Endothelial cell of umbilical vein (primary cell): Measurements from ENCODE around the gene FARP2. TPM values are rescaled to one million over a fixed set of nuclear protein-coding genes. Genes with fewer than 3 reads are reported as not detected.

Source experiments
- BruUV-seq: library from RNA; stranded (reverse); fragments of 400-500 nt; replicated peaks from 2 replicates; lab custom pipeline; 2021; lab: Mats Ljungman, UMichigan
- CTCF ChIA-PET: fragments of 300-600, 350-600 bp; sonication (Branson Sonifier 250); formaldehyde crosslinking; loops from one replicate; lab custom pipeline; 2021; ENCODE audit warnings: antibody characterized with exemption, inconsistent platforms; lab: Charles Lee
- POLR2A ChIA-PET: fragments of 300-600, 350-600 bp; sonication (Branson Sonifier 250); formaldehyde crosslinking; loops from one replicate; lab custom pipeline; 2021; ENCODE audit warnings: antibody characterized with exemption, inconsistent platforms; lab: Charles Lee
- DNase-seq: peaks from one replicate; pipeline ENCODE4 v3.0.0-alpha.2; 2011; ENCODE audit warnings: low read depth, low spot score
- FAIRE-seq: peaks from 2 replicates; lab custom pipeline; 2011; peaks lifted over from hg19 to GRCh38; lab: Jason Lieb, UNC
- H2AFZ ChIP-seq: 2 replicates; pipeline ENCODE4 v1.6.0; 2012; ENCODE audit warnings: low read depth, low read length, control low read depth, inconsistent platforms
- H3K27ac ChIP-seq: 2 replicates; pipeline ENCODE4 v1.5.1; 2011; ENCODE audit warnings: low read depth, mild to moderate bottlenecking, control low read depth, low read length, moderate library complexity; ENCODE audit not compliant: insufficient read depth
- H3K27me3 ChIP-seq, 2 experiments: 2 replicates each; pipeline versions ENCODE4 v1.6.0 to v1.6.1; 2011; ENCODE audit warnings: low read length in 2 of 2, mixed read lengths in 1 of 2; ENCODE audit not compliant: control insufficient read depth in 2 of 2, insufficient read depth in 2 of 2
- H3K36me3 ChIP-seq, 2 experiments: 2 replicates in 1 of 2; 3 replicates in 1 of 2; pipeline ENCODE4 v1.5.1; 2011; ENCODE audit warnings: low read length in 2 of 2, mild to moderate bottlenecking in 1 of 2, moderate library complexity in 1 of 2; ENCODE audit not compliant: control insufficient read depth in 2 of 2, insufficient read depth in 2 of 2; ENCODE audit errors: extremely low read depth in 1 of 2
- H3K4me1 ChIP-seq: 3 replicates; pipeline ENCODE4 v1.5.1; 2011; ENCODE audit warnings: mild to moderate bottlenecking, low read length; ENCODE audit not compliant: control insufficient read depth, insufficient read depth; ENCODE audit errors: extremely low read depth
- H3K4me2 ChIP-seq: 2 replicates; pipeline ENCODE4 v1.6.1; 2011; ENCODE audit warnings: low read length, control low read depth, mixed read lengths; ENCODE audit not compliant: insufficient read depth
- H3K4me3 ChIP-seq, 3 experiments: fragments of 200-600 bp in 1 of 3; sonication (generic), shearing (Covaris generic) in 1 of 3; replicated peaks in 1 of 3; 2 replicates each; pipeline ENCODE4 v1.5.1; 2011 to 2016; ENCODE audit warnings: control low read depth in 3 of 3, low read length in 3 of 3, mild to moderate bottlenecking in 2 of 3, inconsistent platforms in 1 of 3, low read depth in 1 of 3, moderate library complexity in 1 of 3; ENCODE audit not compliant: insufficient read depth in 1 of 3
- H3K79me2 ChIP-seq: 2 replicates; pipeline ENCODE4 v1.6.0; 2012; ENCODE audit warnings: low read length, inconsistent platforms; ENCODE audit not compliant: control insufficient read depth, insufficient read depth
- H3K9ac ChIP-seq: replicated peaks from 2 replicates; pipeline ENCODE3; 2011; ENCODE audit warnings: low read length, control low read depth; ENCODE audit not compliant: insufficient read depth; ENCODE audit errors: extremely low read depth
- H3K9me1 ChIP-seq: replicated peaks from 3 replicates; pipeline ENCODE4 v1.6.0; 2011; ENCODE audit warnings: mild to moderate bottlenecking, low read length; ENCODE audit not compliant: control insufficient read depth, insufficient read depth; ENCODE audit errors: extremely low read depth
- H3K9me3 ChIP-seq: replicated peaks from 2 replicates; pipeline ENCODE4 v1.5.1; 2012; ENCODE audit warnings: low read length, inconsistent platforms; ENCODE audit not compliant: control insufficient read depth, insufficient read depth
- H4K20me1 ChIP-seq: replicated peaks from 2 replicates; pipeline ENCODE3; 2011; ENCODE audit warnings: mild to moderate bottlenecking, low read length; ENCODE audit not compliant: control insufficient read depth, insufficient read depth; ENCODE audit errors: extremely low read depth
- CTCF ChIP-seq, 2 donors: IDR thresholded peaks; 1 replicate in 1 of 2; 2 replicates in 1 of 2; pipeline ENCODE4 v1.5.1; 2011; ENCODE audit warnings: low read length in 2 of 2, mild to moderate bottlenecking in 2 of 2, moderate library complexity in 2 of 2, control low read depth in 1 of 2, inconsistent platforms in 1 of 2, low read depth in 1 of 2; ENCODE audit not compliant: insufficient read depth in 1 of 2; ENCODE audit errors: extremely low read depth in 1 of 2
- EZH2 ChIP-seq: IDR thresholded peaks from 2 replicates; pipeline ENCODE4 v1.6.1; 2012; ENCODE audit warnings: borderline replicate concordance, low read depth, mild to moderate bottlenecking, moderate library complexity, low read length, inconsistent platforms; ENCODE audit not compliant: severe bottlenecking
- FOS ChIP-seq: IDR thresholded peaks from 2 replicates; pipeline ENCODE4 v1.6.1; 2011; ENCODE audit warnings: mild to moderate bottlenecking, low read length, moderate library complexity, borderline replicate concordance; ENCODE audit not compliant: insufficient read depth
- GATA2 ChIP-seq: IDR thresholded peaks from 2 replicates; pipeline ENCODE4 v1.7.0; 2011; ENCODE audit warnings: low read depth, mild to moderate bottlenecking, moderate library complexity, mixed read lengths, low read length; ENCODE audit not compliant: insufficient read length, insufficient read depth
- JUN ChIP-seq: IDR thresholded peaks from 2 replicates; pipeline ENCODE4 v1.6.1; 2011; ENCODE audit warnings: borderline replicate concordance, low read depth; ENCODE audit not compliant: insufficient read length, insufficient read depth
- MAX ChIP-seq: IDR thresholded peaks from 2 replicates; pipeline ENCODE4 v1.6.1; 2011; ENCODE audit not compliant: insufficient read depth, insufficient read length
- MYC ChIP-seq: IDR thresholded peaks from one replicate; pipeline ENCODE4 v1.6.1; 2011; ENCODE audit warnings: mild to moderate bottlenecking, low read depth, low read length
- POLR2A ChIP-seq: IDR thresholded peaks from 2 replicates; pipeline ENCODE4 v1.6.1; 2012; ENCODE audit warnings: low read depth, mild to moderate bottlenecking, control low read depth, low read length
- POLR2AphosphoS5 ChIP-seq: IDR thresholded peaks from 2 replicates; pipeline ENCODE4 v1.6.1; 2012; ENCODE audit warnings: low read depth, mild to moderate bottlenecking, control low read depth, low read length, moderate library complexity; ENCODE audit not compliant: insufficient read depth
- dilution Hi-C: fragments of 300-500 bp; cut with MboI; formaldehyde crosslinking; loops from one replicate; pipeline ENCODE4 v1.15.0; 2019; ENCODE audit warnings: low sequenced_read_pairs; ENCODE audit not compliant: extremely low pct_ligation_motif_present
- intact Hi-C: fragments of 100-400 bp; cut with micrococcal nuclease; formaldehyde crosslinking; loops from one replicate; pipeline ENCODE4 v1.10.0; 2022
- polyA plus RNA-seq, 4 experiments: library from polyadenylated mRNA; depleted of rRNA in 3 of 4; stranded (reverse) in 3 of 4; unstranded in 1 of 4; fragments of >200 nt; gene quantifications; 2 replicates each; pipeline versions ENCODE4 v1.2.1 to v1.2.3, GENCODE V29; 2011 to 2012; ENCODE audit warnings: missing spikeins in 1 of 4
- total RNA-seq: library from RNA; stranded (reverse); gene quantifications from 2 replicates; pipeline ENCODE4 v1.2.3, GENCODE V29; 2021

The FARP2 gene
- total and polyA plus RNA-seq, 2 donors (not counting 3 experiments of a cell fraction or from before 2014, with no cell fraction given): 15.3 to 45.3 TPM

GRCh38 chr2:241313543-241314095 lies 42.5 kb upstream of the FARP2 start:
- Histone ChIP-seq H3K27me3 (no peaks in the 10 kb centered on the region), H3K4me2 (peak overlapping the region; percentile 66), H3K4me1 (peaks cover 26% of the 10 kb centered on the region), H3K9me3 (no peaks in the 10 kb centered on the region), H3K4me3 (peak overlapping the region in 1 of 3 experiments; percentile 86), H3K9ac (peak overlapping the region; percentile 98), H4K20me1 (peaks cover 4% of the 10 kb centered on the region), H3K36me3 (peaks cover 0 to 3% of the 10 kb centered on the region in 2 experiments), H3K27ac (no peak overlapping the region), H2AFZ (no peak overlapping the region), H3K79me2 (peaks cover 89% of the 10 kb centered on the region), H3K9me1 (no peaks in the 10 kb centered on the region)
- DNase-seq: no peak
- no peak for FAIRE-seq
- dilution Hi-C loops (no loop called here), intact Hi-C loops (loop anchor here (2.0 to 10.0 kb wide), 2 partner anchors 323 to 459 kb away; no protein-coding TSS in a partner anchor)
- POLR2A ChIA-PET: no interaction called here
- BruUV-seq: no TSS peak
- CTCF ChIA-PET: interaction anchor here (1.4 to 1.5 kb wide), 2 partner anchors 8 to 399 kb away, joined by 4 to 6 read pairs; no protein-coding TSS in a partner anchor
- no peak for TF ChIP-seq FOS
- TF ChIP-seq JUN: no peak
- TF ChIP-seq GATA2: no peak
- no peak for TF ChIP-seq MAX
- no peak for TF ChIP-seq EZH2
- no peak for TF ChIP-seq POLR2AphosphoS5
- no peak for TF ChIP-seq POLR2A
- TF ChIP-seq CTCF (IDR thresholded peaks at IDR 0.05; ENCODE audit: extremely low read depth in 1 of 2, insufficient read depth in 1 of 2, low read depth in 1 of 2, low read length in 2 of 2): no peak
- no peak for TF ChIP-seq MYC
